Neural cell (in vitro differentiated cells): ENCODE data around the gene KRT80.

Experiments
- CTCF ChIP-seq: fragments of 450-650 bp; IDR thresholded peaks from 2 replicates; pipeline ENCODE4 v1.5.1; 2014; ENCODE audit warnings: antibody characterized with exemption, mild to moderate bottlenecking, moderate library complexity; ENCODE audit not compliant: poor library complexity, severe bottlenecking
- EP300 ChIP-seq: fragments of 450-650 bp; conservative IDR thresholded peaks from 2 replicates; pipeline ENCODE4 v1.6.1; 2014; ENCODE audit warnings: antibody characterized with exemption, mild to moderate bottlenecking, moderate library complexity; ENCODE audit not compliant: poor library complexity, severe bottlenecking
- EZH2 ChIP-seq: fragments of 200-600, 300-800 bp; shearing (Covaris generic), sonication (generic); IDR thresholded peaks from 2 replicates; pipeline ENCODE4 v1.6.1; 2014; ENCODE audit warnings: antibody characterized with exemption, low read length, borderline replicate concordance, mild to moderate bottlenecking; ENCODE audit not compliant: insufficient read depth, poor library complexity, severe bottlenecking
- POLR2AphosphoS5 ChIP-seq: IDR thresholded peaks from 2 replicates; pipeline ENCODE4 v1.6.1; 2012
- REST ChIP-seq: IDR thresholded peaks from 2 replicates; pipeline ENCODE4 v1.6.1; 2012; ENCODE audit warnings: borderline replicate concordance
- SMC3 ChIP-seq: fragments of 450-650 bp; conservative IDR thresholded peaks from 2 replicates; pipeline ENCODE4 v1.6.1; 2014; ENCODE audit warnings: antibody characterized with exemption, mild to moderate bottlenecking, moderate library complexity; ENCODE audit not compliant: poor library complexity
- TAF1 ChIP-seq: IDR thresholded peaks from 2 replicates; pipeline ENCODE4 v1.6.1; 2012; ENCODE audit warnings: low read depth

- TF ChIP-seq SMC3: no peak
- TF ChIP-seq TAF1: no peak
- no peak for TF ChIP-seq CTCF
- no peak for TF ChIP-seq EZH2
- TF ChIP-seq REST: no peak
- no peak for TF ChIP-seq POLR2AphosphoS5
- no peak for TF ChIP-seq EP300
Measured at GRCh38 chr12:52144512-52145227, 47.1 kb downstream of the KRT80 start.
